GM18861 (cell line): ENCODE results near the gene RAMP1.
"Not testable (repeated sequence)": the region's sequence is repeated elsewhere in the genome, so short reads cannot be mapped to it uniquely, and the experiment has no call there.

ENCODE experiments used
- ATAC-seq: cut with Tn5 transposase; IDR thresholded peaks from one replicate; pipeline ENCODE4 v1.9.1; 2021; ENCODE audit not compliant: unreplicated experiment

The RAMP1 gene

GRCh38 chr2:237863102-237863511 is 3.7 kb downstream of the RAMP1 start:
- ATAC-seq: no peak

GRCh38 chr2:237863689-237864443 is 4.4 kb downstream of the RAMP1 start:
- no peak for ATAC-seq

- no peak for ATAC-seq
Measured at GRCh38 chr2:237864444-237864931, 5.1 kb downstream of the RAMP1 start.

GRCh38 chr2:237864940-237865622 is 5.7 kb downstream of the RAMP1 start:
- no peak for ATAC-seq

GRCh38 chr2:237865623-237866041 is 6.2 kb downstream of the RAMP1 start:
- ATAC-seq: no peak

GRCh38 chr2:237866101-237866621 is 6.7 kb downstream of the RAMP1 start:
- no peak for ATAC-seq

GRCh38 chr2:237867465-237867864 is 8.0 kb downstream of the RAMP1 start:
- ATAC-seq: no peak

GRCh38 chr2:237868074-237868473 is 8.7 kb downstream of the RAMP1 start:
- not testable (repeated sequence) for ATAC-seq

GRCh38 chr2:237868631-237869342 is 9.4 kb downstream of the RAMP1 start:
- no peak for ATAC-seq

GRCh38 chr2:237869343-237870102 is 10.1 kb downstream of the RAMP1 start:
- no peak for ATAC-seq

GRCh38 chr2:237870126-237870525 is 10.7 kb downstream of the RAMP1 start:
- no peak for ATAC-seq

GRCh38 chr2:237870754-237871651 is 11.6 kb downstream of the RAMP1 start:
- no peak for ATAC-seq

- no peak for ATAC-seq
Measured at GRCh38 chr2:237872178-237872887, 12.9 kb downstream of the RAMP1 start.

- no peak for ATAC-seq
Measured at GRCh38 chr2:237873421-237873831, 14.0 kb downstream of the RAMP1 start.

GRCh38 chr2:237873897-237874551 is 14.6 kb downstream of the RAMP1 start:
- ATAC-seq: no peak

GRCh38 chr2:237874585-237875161 is 15.2 kb downstream of the RAMP1 start:
- no peak for ATAC-seq

GRCh38 chr2:237875256-237876060 is 16.0 kb downstream of the RAMP1 start:
- ATAC-seq: no peak
